Activated T-cell treated with anti-CD3 and anti-CD28 coated beads, Interleukin-2, amount 50 U/mL, for 48 hours (primary cell): ENCODE data around the gene RCOR2.
"Not testable (repeated sequence)": the region's sequence is repeated elsewhere in the genome, so short reads cannot be mapped to it uniquely, and the experiment has no call there.

Experiments used
- DNase-seq, 2 experiments: peaks; one replicate each; pipeline ENCODE4 v3.0.0-alpha.2; 2020

Gene RCOR2

GRCh38 chr11:63875506-63876065 lies 41.4 kb downstream of the RCOR2 start:
- no peak for DNase-seq

GRCh38 chr11:63874511-63874910 lies 42.5 kb downstream of the RCOR2 start:
- DNase-seq, result no peak

GRCh38 chr11:63873311-63873710 lies 43.7 kb downstream of the RCOR2 start:
- no peak for DNase-seq

- DNase-seq, result no peak
Measured at GRCh38 chr11:63872800-63873197, 44.2 kb downstream of the RCOR2 start.

GRCh38 chr11:63871962-63872799 lies 44.8 kb downstream of the RCOR2 start:
- DNase-seq, result peak; percentile 54 to 57

GRCh38 chr11:63870351-63871140 lies 46.4 kb downstream of the RCOR2 start:
- DNase-seq, result no peak

GRCh38 chr11:63869683-63870082 lies 47.3 kb downstream of the RCOR2 start:
- DNase-seq, result no peak

GRCh38 chr11:63869171-63869591 lies 47.8 kb downstream of the RCOR2 start:
- no peak for DNase-seq

- no peak for DNase-seq
Measured at GRCh38 chr11:63868399-63869064, 48.4 kb downstream of the RCOR2 start.

GRCh38 chr11:63867511-63867910 lies 49.5 kb downstream of the RCOR2 start:
- DNase-seq, result no peak

GRCh38 chr11:63866211-63866610 lies 50.8 kb downstream of the RCOR2 start:
- DNase-seq, result peak; percentile 81 to 82

GRCh38 chr11:63863620-63864019 lies 53.3 kb downstream of the RCOR2 start:
- DNase-seq, result not testable (repeated sequence)

GRCh38 chr11:63862923-63863322 lies 54.0 kb downstream of the RCOR2 start:
- DNase-seq, result no peak
